CD4-positive, alpha-beta T cell treated with Interleukin-6 at 100 ng/mL for 8 hours (primary cell): ENCODE results near the gene AQP9.

Experiments used
- DNase-seq: peaks from one replicate; pipeline ENCODE4 v3.0.0-alpha.2; 2020; ENCODE audit warnings: mixed read lengths, low spot score

The AQP9 gene

GRCh38 chr15:58227706-58228543 lies 89.7 kb downstream of the AQP9 start:
- DNase-seq: peak; percentile 52

GRCh38 chr15:58228718-58229117 lies 90.5 kb downstream of the AQP9 start:
- DNase-seq: no peak

- no peak for DNase-seq
These were observed 91.2 kb downstream of the AQP9 start for GRCh38 chr15:58229297-58229768.

- DNase-seq: no peak
These were observed 94.3 kb downstream of the AQP9 start for GRCh38 chr15:58232281-58233065.

GRCh38 chr15:58233341-58233740 lies 95.2 kb downstream of the AQP9 start:
- DNase-seq: no peak
